Liver (tissue), 9 donors: ENCODE data around the gene NUB1. TPM values are rescaled to one million over a fixed set of nuclear protein-coding genes. Genes with fewer than 3 reads are reported as not detected.

Source experiments
- DNase-seq: peaks from one replicate; pipeline ENCODE4 v3.0.0-alpha.2; 2017; ENCODE audit warnings: low spot score
- H3K27ac ChIP-seq, 2 donors: one replicate each; pipeline ENCODE4 v1.7.0; 2013; ENCODE audit warnings: inconsistent platforms in 2 of 2, low read length in 2 of 2, control low read depth in 1 of 2, low read depth in 1 of 2, mild to moderate bottlenecking in 1 of 2
- H3K27me3 ChIP-seq, 4 donors: one replicate each; pipeline versions ENCODE4 v1.6.1 to v1.7.0; 2013; ENCODE audit warnings: low read length in 3 of 4, inconsistent platforms in 1 of 4, mild to moderate bottlenecking in 1 of 4, moderate library complexity in 1 of 4; ENCODE audit not compliant: control insufficient read depth in 4 of 4, insufficient read depth in 4 of 4
- H3K36me3 ChIP-seq, 4 donors: one replicate each; pipeline versions ENCODE4 v1.6.1 to v1.7.0; 2013; ENCODE audit warnings: low read length in 3 of 4, mild to moderate bottlenecking in 3 of 4, low read depth in 1 of 4, moderate library complexity in 1 of 4; ENCODE audit not compliant: control insufficient read depth in 4 of 4, insufficient read depth in 3 of 4
- H3K4me1 ChIP-seq, 4 donors: one replicate each; pipeline versions ENCODE4 v1.6.1 to v1.7.0; 2013; ENCODE audit warnings: low read length in 3 of 4, mild to moderate bottlenecking in 3 of 4, moderate library complexity in 1 of 4; ENCODE audit not compliant: control insufficient read depth in 4 of 4, insufficient read depth in 4 of 4
- H3K4me3 ChIP-seq, 3 donors: one replicate each; pipeline versions ENCODE4 v1.6.1 to v1.7.0; 2013; ENCODE audit warnings: low read length in 3 of 3, control low read depth in 1 of 3, low read depth in 1 of 3, mild to moderate bottlenecking in 1 of 3
- H3K9ac ChIP-seq, 2 donors: one replicate each; pipeline ENCODE4 v1.7.0; 2013; ENCODE audit warnings: low read length in 2 of 2, mild to moderate bottlenecking in 2 of 2, moderate library complexity in 2 of 2, control low read depth in 1 of 2, low read depth in 1 of 2
- H3K9me3 ChIP-seq, 4 donors: one replicate each; pipeline versions ENCODE4 v1.6.1 to v1.7.0; 2013; ENCODE audit warnings: low read length in 3 of 4; ENCODE audit not compliant: control insufficient read depth in 4 of 4
- EGR1 ChIP-seq, 2 donors: IDR thresholded peaks; 2 replicates each; pipeline ENCODE4 v1.6.1; 2016 to 2018; ENCODE audit warnings: antibody characterized with exemption in 2 of 2, low read depth in 2 of 2
- FOXA1 ChIP-seq: IDR thresholded peaks from 2 replicates; pipeline ENCODE4 v1.6.1; 2016; ENCODE audit warnings: antibody characterized with exemption
- FOXA2 ChIP-seq: IDR thresholded peaks from 2 replicates; pipeline ENCODE4 v1.6.1; 2016; ENCODE audit warnings: antibody characterized with exemption
- GABPA ChIP-seq, 2 donors: IDR thresholded peaks in 1 of 2; conservative IDR thresholded peaks in 1 of 2; 2 replicates each; pipeline ENCODE4 v1.6.1; 2016; ENCODE audit warnings: antibody characterized with exemption in 2 of 2, mild to moderate bottlenecking in 1 of 2, moderate library complexity in 1 of 2
- HNF4A ChIP-seq, 2 donors: conservative IDR thresholded peaks; 2 replicates each; pipeline ENCODE4 v1.6.1; 2016; ENCODE audit warnings: antibody characterized with exemption in 2 of 2, mild to moderate bottlenecking in 2 of 2
- HNF4G ChIP-seq: IDR thresholded peaks from 2 replicates; pipeline ENCODE4 v1.6.1; 2016; ENCODE audit warnings: antibody characterized with exemption
- RAD21 ChIP-seq, 2 donors: IDR thresholded peaks; 2 replicates each; pipeline ENCODE4 v1.6.1; 2016; ENCODE audit warnings: antibody characterized with exemption in 2 of 2, mild to moderate bottlenecking in 2 of 2
- RXRA ChIP-seq, 2 donors: IDR thresholded peaks; 2 replicates each; pipeline ENCODE4 v1.6.1; 2017 to 2018; ENCODE audit warnings: antibody characterized with exemption in 2 of 2, mild to moderate bottlenecking in 1 of 2
- SP1 ChIP-seq: IDR thresholded peaks from 2 replicates; pipeline ENCODE4 v1.6.1; 2018; ENCODE audit warnings: antibody characterized with exemption, mild to moderate bottlenecking
- YY1 ChIP-seq: IDR thresholded peaks from 2 replicates; pipeline ENCODE4 v1.6.1; 2016; ENCODE audit warnings: antibody characterized with exemption, mild to moderate bottlenecking
- WGBS: extraction: QIAGEN DNeasy Blood & Tissue Kit; methylation state at CpG from one replicate; pipeline ENCODE4 v1.1.7; 2013; 5-methylcytosine and 5-hydroxymethylcytosine counted together
- polyA plus RNA-seq, 2 donors: library from polyadenylated mRNA; stranded (reverse) in 1 of 2; unstranded in 1 of 2; fragments of 200-250 nt in 1 of 2; fragments of >200 nt in 1 of 2; fragmentation: Nextera tagmentation in 1 of 2; extraction: Ambion mirVana in 1 of 2; gene quantifications; one replicate each; pipeline versions ENCODE4 v1.2.1 to v1.2.3, GENCODE V29; 2013 to 2015
- total RNA-seq, 2 donors: library from RNA; depleted of rRNA; stranded (reverse); fragments of >200 nt; gene quantifications; one replicate each; pipeline ENCODE4 v1.2.3, GENCODE V29; 2014
- TF ChIP-seq, protein P1 (sequence below): IDR thresholded peaks from 2 replicates; pipeline ENCODE4 v1.6.1; 2016; ENCODE audit warnings: antibody characterized with exemption
- TF ChIP-seq, protein P2 (sequence below): IDR thresholded peaks from 2 replicates; pipeline ENCODE4 v1.6.1; 2016; ENCODE audit warnings: antibody characterized with exemption
- TF ChIP-seq, protein P3 (sequence below): IDR thresholded peaks from 2 replicates; pipeline ENCODE4 v1.6.1; 2016; ENCODE audit warnings: antibody characterized with exemption
- TF ChIP-seq, protein P4 (sequence below): IDR thresholded peaks from 2 replicates; pipeline ENCODE4 v1.6.1; 2016; ENCODE audit warnings: antibody characterized with exemption, mild to moderate bottlenecking
- donor health status: healthy.
- donor health status: healthy.
- donor health status: healthy.
- donor health status: healthy.
- donor health status: healthy.

NUB1 gene
- total and polyA plus RNA-seq, 4 donors = 14.0 to 27.9 (median 18.8) TPM

DNA sequence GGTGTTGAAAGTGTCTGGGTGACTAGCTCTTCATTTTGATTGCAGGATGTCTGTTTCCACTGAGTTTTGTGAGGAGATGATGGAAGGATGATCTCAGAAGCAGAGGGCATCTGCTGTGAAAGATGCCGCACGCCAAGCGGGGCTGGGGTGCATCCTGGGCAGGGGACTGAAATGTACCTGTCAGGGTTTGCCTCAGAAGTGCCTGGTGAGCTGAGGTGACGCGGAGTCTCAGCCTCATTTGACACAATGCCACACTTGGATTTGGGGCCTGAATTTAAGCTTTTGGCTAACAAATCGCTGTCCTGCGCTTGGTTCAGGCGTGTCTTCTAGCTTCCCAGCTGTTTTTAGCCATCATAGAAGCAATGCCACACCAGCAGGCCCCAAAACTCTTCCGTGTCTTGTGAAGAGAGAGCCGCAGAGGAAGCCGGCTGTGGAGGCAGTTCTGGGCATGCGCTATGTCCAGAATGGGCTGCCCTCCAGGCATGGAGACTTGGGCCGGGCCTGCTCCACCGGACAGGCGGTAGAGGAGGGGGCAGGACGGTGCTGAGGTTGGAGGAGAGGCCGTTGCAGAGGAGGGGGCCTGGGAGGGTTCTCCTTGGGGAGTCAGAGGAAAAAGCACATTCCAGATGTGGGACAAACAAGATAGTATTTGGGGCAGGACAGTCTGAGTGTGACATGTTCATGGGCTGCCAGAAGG lies 37.0 kb downstream of the NUB1 start:
- Histone ChIP-seq H3K27me3 (peaks cover 0 to 5% (median 0%) of the 10 kb centered on the region in 4 donors), H3K27ac (no peak overlapping the region), H3K4me1 (peaks cover 2 to 12% (median 6%) of the 10 kb centered on the region in 4 donors), H3K4me3 (no peak overlapping the region), H3K9me3 (no peaks in the 10 kb centered on the region), H3K36me3 (peaks cover 3 to 46% (median 24%) of the 10 kb centered on the region in 4 donors), H3K9ac (no peak overlapping the region)
- TF ChIP-seq, protein P1, sequence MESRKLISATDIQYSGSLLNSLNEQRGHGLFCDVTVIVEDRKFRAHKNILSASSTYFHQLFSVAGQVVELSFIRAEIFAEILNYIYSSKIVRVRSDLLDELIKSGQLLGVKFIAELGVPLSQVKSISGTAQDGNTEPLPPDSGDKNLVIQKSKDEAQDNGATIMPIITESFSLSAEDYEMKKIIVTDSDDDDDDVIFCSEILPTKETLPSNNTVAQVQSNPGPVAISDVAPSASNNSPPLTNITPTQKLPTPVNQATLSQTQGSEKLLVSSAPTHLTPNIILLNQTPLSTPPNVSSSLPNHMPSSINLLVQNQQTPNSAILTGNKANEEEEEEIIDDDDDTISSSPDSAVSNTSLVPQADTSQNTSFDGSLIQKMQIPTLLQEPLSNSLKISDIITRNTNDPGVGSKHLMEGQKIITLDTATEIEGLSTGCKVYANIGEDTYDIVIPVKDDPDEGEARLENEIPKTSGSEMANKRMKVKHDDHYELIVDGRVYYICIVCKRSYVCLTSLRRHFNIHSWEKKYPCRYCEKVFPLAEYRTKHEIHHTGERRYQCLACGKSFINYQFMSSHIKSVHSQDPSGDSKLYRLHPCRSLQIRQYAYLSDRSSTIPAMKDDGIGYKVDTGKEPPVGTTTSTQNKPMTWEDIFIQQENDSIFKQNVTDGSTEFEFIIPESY = no peak
- TF ChIP-seq GABPA (IDR thresholded peaks at IDR 0.05 in 1 of 2, conservative IDR thresholded peaks at IDR 0.05 in 1 of 2) (no peak), RAD21 (IDR thresholded peaks at IDR 0.05) (no peak), HNF4G (no peak), RXRA (IDR thresholded peaks at IDR 0.05) (no peak), SP1 (no peak)
- TF ChIP-seq, protein P2, sequence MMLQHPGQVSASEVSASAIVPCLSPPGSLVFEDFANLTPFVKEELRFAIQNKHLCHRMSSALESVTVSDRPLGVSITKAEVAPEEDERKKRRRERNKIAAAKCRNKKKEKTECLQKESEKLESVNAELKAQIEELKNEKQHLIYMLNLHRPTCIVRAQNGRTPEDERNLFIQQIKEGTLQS = no peak
- TF ChIP-seq, protein P3, sequence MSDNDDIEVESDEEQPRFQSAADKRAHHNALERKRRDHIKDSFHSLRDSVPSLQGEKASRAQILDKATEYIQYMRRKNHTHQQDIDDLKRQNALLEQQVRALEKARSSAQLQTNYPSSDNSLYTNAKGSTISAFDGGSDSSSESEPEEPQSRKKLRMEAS = no peak
- WGBS = 90% methylated on average over 17 of the region's 17 CpGs
- no peak for DNase-seq

DNA sequence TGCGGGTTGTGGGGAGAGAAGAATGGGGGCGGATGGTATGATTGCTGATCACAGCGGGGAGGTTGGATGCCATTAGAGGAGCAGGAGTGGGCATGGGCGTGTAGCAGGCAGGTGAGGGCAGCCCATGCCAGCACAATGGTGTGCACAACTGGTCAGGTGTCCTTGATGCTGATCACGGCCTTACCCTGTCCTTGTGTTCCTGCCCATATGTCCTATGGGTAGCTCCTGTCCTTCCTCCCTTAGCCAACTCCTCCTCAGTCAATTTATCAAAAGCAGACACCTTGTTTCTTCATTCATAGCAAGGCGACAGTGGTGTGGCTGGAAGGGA lies 37.5 kb downstream of the NUB1 start:
- no peak for DNase-seq
- H3K27me3 ChIP-seq = peaks cover 0 to 5% (median 0%) of the 10 kb centered on the region in 4 donors
- H3K27ac ChIP-seq = no peak overlapping the region
- peaks cover 3 to 41% (median 21%) of the 10 kb centered on the region in 4 donors for H3K36me3 ChIP-seq
- WGBS = 93% methylated on average over 6 of the region's 6 CpGs
- no peak overlapping the region for H3K4me3 ChIP-seq
- peaks cover 2 to 12% (median 6%) of the 10 kb centered on the region in 4 donors for H3K4me1 ChIP-seq
- TF ChIP-seq, protein P4, sequence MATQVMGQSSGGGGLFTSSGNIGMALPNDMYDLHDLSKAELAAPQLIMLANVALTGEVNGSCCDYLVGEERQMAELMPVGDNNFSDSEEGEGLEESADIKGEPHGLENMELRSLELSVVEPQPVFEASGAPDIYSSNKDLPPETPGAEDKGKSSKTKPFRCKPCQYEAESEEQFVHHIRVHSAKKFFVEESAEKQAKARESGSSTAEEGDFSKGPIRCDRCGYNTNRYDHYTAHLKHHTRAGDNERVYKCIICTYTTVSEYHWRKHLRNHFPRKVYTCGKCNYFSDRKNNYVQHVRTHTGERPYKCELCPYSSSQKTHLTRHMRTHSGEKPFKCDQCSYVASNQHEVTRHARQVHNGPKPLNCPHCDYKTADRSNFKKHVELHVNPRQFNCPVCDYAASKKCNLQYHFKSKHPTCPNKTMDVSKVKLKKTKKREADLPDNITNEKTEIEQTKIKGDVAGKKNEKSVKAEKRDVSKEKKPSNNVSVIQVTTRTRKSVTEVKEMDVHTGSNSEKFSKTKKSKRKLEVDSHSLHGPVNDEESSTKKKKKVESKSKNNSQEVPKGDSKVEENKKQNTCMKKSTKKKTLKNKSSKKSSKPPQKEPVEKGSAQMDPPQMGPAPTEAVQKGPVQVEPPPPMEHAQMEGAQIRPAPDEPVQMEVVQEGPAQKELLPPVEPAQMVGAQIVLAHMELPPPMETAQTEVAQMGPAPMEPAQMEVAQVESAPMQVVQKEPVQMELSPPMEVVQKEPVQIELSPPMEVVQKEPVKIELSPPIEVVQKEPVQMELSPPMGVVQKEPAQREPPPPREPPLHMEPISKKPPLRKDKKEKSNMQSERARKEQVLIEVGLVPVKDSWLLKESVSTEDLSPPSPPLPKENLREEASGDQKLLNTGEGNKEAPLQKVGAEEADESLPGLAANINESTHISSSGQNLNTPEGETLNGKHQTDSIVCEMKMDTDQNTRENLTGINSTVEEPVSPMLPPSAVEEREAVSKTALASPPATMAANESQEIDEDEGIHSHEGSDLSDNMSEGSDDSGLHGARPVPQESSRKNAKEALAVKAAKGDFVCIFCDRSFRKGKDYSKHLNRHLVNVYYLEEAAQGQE = no peak
- TF ChIP-seq, protein P3 = no peak
- no peak for TF ChIP-seq RXRA (IDR thresholded peaks at IDR 0.05)
- TF ChIP-seq, protein P2 = no peak
- no peak for TF ChIP-seq HNF4A (conservative IDR thresholded peaks at IDR 0.05)
- no peak for TF ChIP-seq FOXA1
- no peak for TF ChIP-seq YY1
- TF ChIP-seq GABPA (IDR thresholded peaks at IDR 0.05 in 1 of 2, conservative IDR thresholded peaks at IDR 0.05 in 1 of 2) = no peak
- TF ChIP-seq FOXA2 = no peak
- TF ChIP-seq EGR1 (IDR thresholded peaks at IDR 0.05; ENCODE audit: low read depth in 2 of 2) = no peak
- H3K9me3 ChIP-seq = no peaks in the 10 kb centered on the region
- H3K9ac ChIP-seq = no peak overlapping the region
